Type B pancreatic cell (in vitro differentiated cells): ENCODE results near the gene LRFN5. TPM values are rescaled to one million over a fixed set of nuclear protein-coding genes. Genes with fewer than 3 reads are reported as not detected.

Source experiments
- DNase-seq: peaks from one replicate; pipeline ENCODE4 v3.0.0; 2021; ENCODE audit warnings: mixed read lengths; ENCODE audit not compliant: unreplicated experiment; ENCODE audit errors: extremely low spot score
- H3K27ac Mint-ChIP-seq: 2 replicates; pipeline ENCODE4 v1.8.0; 2021; ENCODE audit warnings: mild to moderate bottlenecking, mixed read lengths
- H3K27me3 Mint-ChIP-seq: 2 replicates; pipeline ENCODE4 v1.8.0; 2021; ENCODE audit warnings: mixed read lengths
- H3K36me3 Mint-ChIP-seq: 2 replicates; pipeline ENCODE4 v1.8.0; 2021; ENCODE audit warnings: mixed read lengths
- H3K4me1 Mint-ChIP-seq: one replicate; pipeline ENCODE4 v1.8.0; 2021; ENCODE audit warnings: mixed read lengths; ENCODE audit not compliant: unreplicated experiment
- H3K4me3 Mint-ChIP-seq: 2 replicates; pipeline ENCODE4 v1.8.0; 2021; ENCODE audit warnings: mild to moderate bottlenecking, mixed read lengths
- H3K9me3 Mint-ChIP-seq: 2 replicates; pipeline ENCODE4 v1.8.0; 2021; ENCODE audit warnings: mixed read lengths
- total RNA-seq: library from RNA; stranded (reverse); gene quantifications from 2 replicates; pipeline ENCODE4 v1.2.1, GENCODE V29; 2021; ENCODE audit warnings: low replicate concordance
- TF ChIP-seq, protein P1 (sequence below): fragments of 200-600 bp; sonication (generic); conservative IDR thresholded peaks from 2 replicates; pipeline ENCODE4 v1.5.0; 2021; ENCODE audit warnings: antibody characterized with exemption, mild to moderate bottlenecking

The LRFN5 gene
- total RNA-seq, 1 donor from 2014 or later = 4.6 TPM

DNA sequence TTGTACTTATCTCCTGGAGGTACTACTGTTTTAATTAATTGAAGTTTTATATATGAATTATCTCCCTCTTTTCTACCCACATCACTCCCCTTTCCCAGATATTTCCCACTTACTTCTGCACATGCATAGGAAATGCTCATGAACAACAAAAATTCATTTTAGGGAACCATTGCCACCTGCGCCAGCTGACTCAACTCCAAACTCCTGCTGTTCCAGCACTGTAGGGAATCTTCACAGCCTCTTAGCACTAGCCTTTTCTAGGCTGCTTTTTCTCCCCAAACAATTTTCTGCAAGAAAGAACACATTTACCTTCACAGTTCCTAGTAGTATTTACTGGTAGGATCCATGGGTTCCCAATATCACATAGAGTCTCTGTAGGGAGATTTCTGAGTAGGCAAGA is 268.4 kb downstream of the LRFN5 start:
- Mint-ChIP-seq H3K27ac (no peak overlapping the region), H3K4me3 (no peak overlapping the region)
- TF ChIP-seq, protein P1, sequence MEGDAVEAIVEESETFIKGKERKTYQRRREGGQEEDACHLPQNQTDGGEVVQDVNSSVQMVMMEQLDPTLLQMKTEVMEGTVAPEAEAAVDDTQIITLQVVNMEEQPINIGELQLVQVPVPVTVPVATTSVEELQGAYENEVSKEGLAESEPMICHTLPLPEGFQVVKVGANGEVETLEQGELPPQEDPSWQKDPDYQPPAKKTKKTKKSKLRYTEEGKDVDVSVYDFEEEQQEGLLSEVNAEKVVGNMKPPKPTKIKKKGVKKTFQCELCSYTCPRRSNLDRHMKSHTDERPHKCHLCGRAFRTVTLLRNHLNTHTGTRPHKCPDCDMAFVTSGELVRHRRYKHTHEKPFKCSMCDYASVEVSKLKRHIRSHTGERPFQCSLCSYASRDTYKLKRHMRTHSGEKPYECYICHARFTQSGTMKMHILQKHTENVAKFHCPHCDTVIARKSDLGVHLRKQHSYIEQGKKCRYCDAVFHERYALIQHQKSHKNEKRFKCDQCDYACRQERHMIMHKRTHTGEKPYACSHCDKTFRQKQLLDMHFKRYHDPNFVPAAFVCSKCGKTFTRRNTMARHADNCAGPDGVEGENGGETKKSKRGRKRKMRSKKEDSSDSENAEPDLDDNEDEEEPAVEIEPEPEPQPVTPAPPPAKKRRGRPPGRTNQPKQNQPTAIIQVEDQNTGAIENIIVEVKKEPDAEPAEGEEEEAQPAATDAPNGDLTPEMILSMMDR = no peak

DNA sequence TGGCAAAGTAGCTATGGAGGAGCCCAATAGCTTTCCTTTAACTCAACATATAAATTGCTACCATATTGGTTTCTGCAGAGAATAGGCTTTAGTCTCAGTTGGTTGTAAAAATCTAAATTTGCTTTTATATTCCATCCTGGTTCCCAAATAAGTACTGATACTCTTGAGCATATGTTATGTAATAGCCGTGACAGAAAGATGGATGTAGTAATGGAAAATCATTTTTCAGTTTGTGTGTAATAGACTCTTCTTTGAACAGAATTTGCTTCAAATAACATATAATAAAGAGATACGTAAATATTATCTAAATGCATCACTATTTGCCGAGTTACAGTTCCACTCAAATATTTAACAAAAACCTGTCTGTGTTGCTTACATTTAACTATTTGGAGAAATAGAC is 271.6 kb downstream of the LRFN5 start:
- no peak for DNase-seq
- Mint-ChIP-seq H3K9me3 (no peaks in the 10 kb centered on the region), H3K27me3 (no peaks in the 10 kb centered on the region), H3K4me3 (no peak overlapping the region), H3K36me3 (no peaks in the 10 kb centered on the region), H3K4me1 (peaks cover 2% of the 10 kb centered on the region), H3K27ac (no peak overlapping the region)
- TF ChIP-seq, protein P1 = no peak

More for the DNA sequence above, 268.4 kb downstream of the LRFN5 start:
- H3K27me3 Mint-ChIP-seq = no peaks in the 10 kb centered on the region
- peaks cover 7% of the 10 kb centered on the region for H3K4me1 Mint-ChIP-seq
- no peaks in the 10 kb centered on the region for H3K9me3 Mint-ChIP-seq
- DNase-seq = no peak
- no peaks in the 10 kb centered on the region for H3K36me3 Mint-ChIP-seq

DNA sequence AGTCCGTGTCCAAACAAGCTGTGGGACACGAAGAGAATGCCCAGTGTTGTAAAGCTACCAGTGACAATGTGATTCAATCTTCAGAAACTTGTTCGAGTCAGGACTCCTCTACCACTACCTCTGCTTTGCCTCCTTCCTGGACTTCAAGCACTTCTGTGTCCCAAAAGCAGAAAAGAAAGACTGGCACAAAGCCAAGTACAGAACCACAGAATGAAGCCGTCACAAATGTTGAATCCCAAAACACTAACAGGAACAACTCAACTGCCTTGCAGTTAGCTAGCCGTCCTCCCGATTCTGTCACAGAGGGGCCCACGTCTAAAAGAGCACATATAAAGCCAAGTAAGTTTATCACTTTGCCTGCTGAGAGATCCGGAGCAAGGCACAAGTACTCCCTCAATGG is 284.9 kb downstream of the LRFN5 start:
- Mint-ChIP-seq H3K36me3 (no peaks in the 10 kb centered on the region), H3K9me3 (no peaks in the 10 kb centered on the region), H3K4me1 (no peaks in the 10 kb centered on the region), H3K4me3 (no peak overlapping the region), H3K27me3 (no peaks in the 10 kb centered on the region), H3K27ac (no peak overlapping the region)
- TF ChIP-seq, protein P1 = no peak
- no peak for DNase-seq

DNA sequence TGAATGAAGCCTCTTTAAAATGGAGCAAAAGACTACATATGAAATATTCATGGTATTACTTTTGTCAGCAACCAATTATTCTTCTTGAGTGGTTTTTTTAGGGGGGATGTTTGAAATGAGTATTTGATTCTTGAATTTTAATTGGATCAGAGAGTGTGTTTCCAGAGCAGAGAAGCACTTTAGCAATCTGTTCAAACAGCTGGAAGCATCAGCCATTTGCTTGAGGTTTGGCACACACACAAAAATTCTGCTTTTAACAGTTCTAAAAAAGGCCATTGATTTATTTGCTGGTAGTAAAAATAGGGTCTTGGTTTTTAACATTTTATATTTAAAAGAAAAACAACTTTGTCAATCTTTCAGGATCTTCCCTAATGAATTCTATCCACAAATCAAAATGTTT is 292.7 kb downstream of the LRFN5 start:
- TF ChIP-seq, protein P1 = no peak
- no peaks in the 10 kb centered on the region for H3K27me3 Mint-ChIP-seq
- H3K4me3 Mint-ChIP-seq = no peak overlapping the region
- DNase-seq = no peak
- no peaks in the 10 kb centered on the region for H3K36me3 Mint-ChIP-seq
- H3K9me3 Mint-ChIP-seq = no peaks in the 10 kb centered on the region
- no peaks in the 10 kb centered on the region for H3K4me1 Mint-ChIP-seq
- no peak overlapping the region for H3K27ac Mint-ChIP-seq

DNA sequence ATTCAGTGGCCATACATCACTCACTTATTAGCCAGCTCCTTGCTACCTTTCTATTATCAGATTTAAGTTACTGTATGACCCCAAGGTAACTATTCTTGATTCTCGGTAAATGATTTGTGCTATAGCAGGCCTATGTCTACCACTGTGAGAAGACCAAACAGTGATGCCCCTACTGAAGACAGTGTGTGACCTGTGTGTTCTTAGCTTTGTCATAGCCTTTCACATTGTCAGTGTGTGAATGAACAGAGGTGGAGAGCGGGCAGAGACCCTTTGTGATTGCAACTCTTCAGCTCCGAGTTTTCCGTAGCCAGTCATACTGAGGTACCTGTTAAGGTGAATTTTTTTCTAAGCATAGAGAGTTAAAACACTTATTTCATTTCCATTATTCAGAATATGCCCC is 294.0 kb downstream of the LRFN5 start:
- no peak overlapping the region for H3K27ac Mint-ChIP-seq
- no peak for DNase-seq
- H3K27me3 Mint-ChIP-seq = no peaks in the 10 kb centered on the region
- no peaks in the 10 kb centered on the region for H3K4me1 Mint-ChIP-seq
- TF ChIP-seq, protein P1 = no peak
- no peaks in the 10 kb centered on the region for H3K36me3 Mint-ChIP-seq
- H3K9me3 Mint-ChIP-seq = no peaks in the 10 kb centered on the region
- no peak overlapping the region for H3K4me3 Mint-ChIP-seq

DNA sequence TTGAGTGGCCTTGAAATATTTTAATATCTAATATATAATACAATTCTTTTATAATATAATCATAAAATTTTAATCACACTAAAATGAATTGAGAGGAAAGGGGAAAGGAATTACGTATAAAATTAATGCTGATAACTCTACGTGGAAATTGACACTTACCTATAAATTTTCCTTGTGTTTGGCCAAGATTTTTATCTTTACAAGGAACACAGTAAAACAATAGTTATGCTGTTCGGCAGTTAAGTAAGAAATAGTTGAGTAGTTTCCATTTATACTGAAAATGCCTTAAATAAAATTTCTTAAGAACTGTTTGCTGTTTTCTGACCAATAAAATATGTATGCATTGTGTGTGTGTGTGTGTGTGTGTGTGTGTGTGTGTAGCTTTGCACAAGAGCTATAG is 294.4 kb downstream of the LRFN5 start:
- no peak overlapping the region for H3K4me3 Mint-ChIP-seq
- DNase-seq = no peak

More for the DNA sequence above, 294.4 kb downstream of the LRFN5 start:
- Mint-ChIP-seq H3K4me1 (no peaks in the 10 kb centered on the region), H3K36me3 (no peaks in the 10 kb centered on the region), H3K9me3 (no peaks in the 10 kb centered on the region), H3K27me3 (no peaks in the 10 kb centered on the region), H3K27ac (no peak overlapping the region)
- TF ChIP-seq, protein P1 = no peak
